ENCODE results near the gene PTGIR.

GRCh38 chr19:46605356-46605821, 19.5 kb downstream of the PTGIR start:
- TF ChIP-seq, protein P1, sequence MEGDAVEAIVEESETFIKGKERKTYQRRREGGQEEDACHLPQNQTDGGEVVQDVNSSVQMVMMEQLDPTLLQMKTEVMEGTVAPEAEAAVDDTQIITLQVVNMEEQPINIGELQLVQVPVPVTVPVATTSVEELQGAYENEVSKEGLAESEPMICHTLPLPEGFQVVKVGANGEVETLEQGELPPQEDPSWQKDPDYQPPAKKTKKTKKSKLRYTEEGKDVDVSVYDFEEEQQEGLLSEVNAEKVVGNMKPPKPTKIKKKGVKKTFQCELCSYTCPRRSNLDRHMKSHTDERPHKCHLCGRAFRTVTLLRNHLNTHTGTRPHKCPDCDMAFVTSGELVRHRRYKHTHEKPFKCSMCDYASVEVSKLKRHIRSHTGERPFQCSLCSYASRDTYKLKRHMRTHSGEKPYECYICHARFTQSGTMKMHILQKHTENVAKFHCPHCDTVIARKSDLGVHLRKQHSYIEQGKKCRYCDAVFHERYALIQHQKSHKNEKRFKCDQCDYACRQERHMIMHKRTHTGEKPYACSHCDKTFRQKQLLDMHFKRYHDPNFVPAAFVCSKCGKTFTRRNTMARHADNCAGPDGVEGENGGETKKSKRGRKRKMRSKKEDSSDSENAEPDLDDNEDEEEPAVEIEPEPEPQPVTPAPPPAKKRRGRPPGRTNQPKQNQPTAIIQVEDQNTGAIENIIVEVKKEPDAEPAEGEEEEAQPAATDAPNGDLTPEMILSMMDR (IDR thresholded peaks at IDR 0.05) = no peak
- TF ChIP-seq POLR2A (IDR thresholded peaks at IDR 0.05) = no peak

Data from lower leg skin (tissue), 3 donors.